ENCODE data around the gene MB21D2.

MB21D2 gene

DNA sequence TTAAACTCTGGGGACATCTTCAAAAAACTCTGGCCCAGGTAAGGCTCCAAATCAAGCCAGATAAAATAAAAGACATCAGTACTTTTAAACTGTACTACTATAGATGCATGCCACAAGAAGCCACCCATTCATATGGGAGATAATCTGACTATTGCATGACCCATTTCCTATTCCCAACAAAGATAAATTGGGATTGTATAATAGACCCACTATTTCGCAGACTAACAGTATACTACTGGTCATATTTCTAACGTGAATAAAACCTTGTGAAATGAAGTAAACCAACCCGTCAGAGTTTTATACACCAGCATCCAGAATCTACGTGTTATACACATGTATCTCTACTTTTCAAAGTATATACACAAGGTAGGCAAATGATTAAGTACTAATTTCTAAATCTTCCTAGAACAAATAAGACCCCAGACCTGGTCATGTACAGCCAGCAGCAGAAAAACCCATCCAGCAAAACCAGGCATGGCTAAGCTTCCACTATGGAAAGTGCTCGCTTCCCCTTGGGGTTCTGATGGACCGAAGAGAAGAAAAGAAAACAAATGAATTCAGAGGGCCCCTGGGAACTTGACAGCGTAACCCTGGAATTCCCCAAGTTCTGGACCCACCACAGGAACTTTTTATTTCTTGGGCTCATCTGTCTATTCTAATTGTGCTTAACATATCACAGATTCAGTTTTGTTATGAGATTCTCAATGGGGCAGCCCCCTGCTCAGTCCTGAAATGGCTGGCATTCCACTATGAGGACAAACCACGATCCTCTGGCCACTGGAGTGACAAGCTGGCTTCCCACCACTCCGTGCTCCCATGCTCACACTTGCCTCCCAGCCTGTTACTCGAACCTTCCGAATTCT is 69.1 kb downstream of the MB21D2 start:
- no peak overlapping the region for H3K4me2 ChIP-seq (ENCODE audit: low read length)
- H3K9ac ChIP-seq (ENCODE audit: low read length) = no peak overlapping the region
- TF ChIP-seq, protein P1, sequence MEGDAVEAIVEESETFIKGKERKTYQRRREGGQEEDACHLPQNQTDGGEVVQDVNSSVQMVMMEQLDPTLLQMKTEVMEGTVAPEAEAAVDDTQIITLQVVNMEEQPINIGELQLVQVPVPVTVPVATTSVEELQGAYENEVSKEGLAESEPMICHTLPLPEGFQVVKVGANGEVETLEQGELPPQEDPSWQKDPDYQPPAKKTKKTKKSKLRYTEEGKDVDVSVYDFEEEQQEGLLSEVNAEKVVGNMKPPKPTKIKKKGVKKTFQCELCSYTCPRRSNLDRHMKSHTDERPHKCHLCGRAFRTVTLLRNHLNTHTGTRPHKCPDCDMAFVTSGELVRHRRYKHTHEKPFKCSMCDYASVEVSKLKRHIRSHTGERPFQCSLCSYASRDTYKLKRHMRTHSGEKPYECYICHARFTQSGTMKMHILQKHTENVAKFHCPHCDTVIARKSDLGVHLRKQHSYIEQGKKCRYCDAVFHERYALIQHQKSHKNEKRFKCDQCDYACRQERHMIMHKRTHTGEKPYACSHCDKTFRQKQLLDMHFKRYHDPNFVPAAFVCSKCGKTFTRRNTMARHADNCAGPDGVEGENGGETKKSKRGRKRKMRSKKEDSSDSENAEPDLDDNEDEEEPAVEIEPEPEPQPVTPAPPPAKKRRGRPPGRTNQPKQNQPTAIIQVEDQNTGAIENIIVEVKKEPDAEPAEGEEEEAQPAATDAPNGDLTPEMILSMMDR (IDR thresholded peaks at IDR 0.05; ENCODE audit: low read length) = no peak
- no peak for TF ChIP-seq EZH2 (IDR thresholded peaks at IDR 0.05; ENCODE audit: borderline replicate concordance, low read length)
- H3K27ac ChIP-seq (ENCODE audit: low read depth, low read length, poor library complexity, severe bottlenecking) = no peak overlapping the region
- H3K4me1 ChIP-seq (ENCODE audit: insufficient read depth, low read length, severe bottlenecking) = no peaks in the 10 kb centered on the region
- H3K9me2 ChIP-seq (ENCODE audit: low read depth, low read length) = no peaks in the 10 kb centered on the region
- no peak overlapping the region for H2AFZ ChIP-seq (ENCODE audit: low read length)
- H3K4me3 ChIP-seq (ENCODE audit: low read depth, low read length, poor library complexity, severe bottlenecking) = no peak overlapping the region
- no peaks in the 10 kb centered on the region for H3F3A ChIP-seq (ENCODE audit: insufficient read depth, low read length)
- H3K9me3 ChIP-seq (ENCODE audit: low read length) = no peaks in the 10 kb centered on the region
- no peaks in the 10 kb centered on the region for H3K79me2 ChIP-seq (ENCODE audit: insufficient read depth, low read length)
- H3K27me3 ChIP-seq (ENCODE audit: insufficient read depth, low read length) = no peaks in the 10 kb centered on the region
- H3K36me3 ChIP-seq (ENCODE audit: insufficient read depth, low read length) = no peaks in the 10 kb centered on the region
- H4K20me1 ChIP-seq (ENCODE audit: insufficient read depth, low read length) = no peaks in the 10 kb centered on the region

DNA sequence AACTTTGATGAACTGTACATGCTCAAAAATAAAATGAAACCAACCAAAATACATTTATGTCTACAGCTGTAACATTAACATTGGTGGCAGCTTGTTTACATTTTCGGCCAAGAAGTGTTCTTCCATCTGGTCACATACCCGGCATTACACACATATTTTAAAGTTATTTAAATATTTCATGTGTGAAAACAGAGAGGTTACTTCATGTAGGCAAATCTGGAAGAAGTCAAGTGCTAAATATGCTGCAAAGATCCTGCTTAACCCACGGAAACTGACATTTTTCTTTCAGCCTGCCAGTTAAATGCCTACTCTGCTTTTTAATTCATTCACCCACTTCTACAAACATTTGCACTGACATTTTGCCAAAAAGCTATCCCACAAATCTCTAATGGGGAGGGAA is 69.7 kb downstream of the MB21D2 start:
- H2AFZ ChIP-seq (ENCODE audit: low read length) = no peak overlapping the region
- H3K27ac ChIP-seq (ENCODE audit: low read depth, low read length, poor library complexity, severe bottlenecking) = no peak overlapping the region
- no peaks in the 10 kb centered on the region for H3K79me2 ChIP-seq (ENCODE audit: insufficient read depth, low read length)
- TF ChIP-seq EZH2 (IDR thresholded peaks at IDR 0.05; ENCODE audit: borderline replicate concordance, low read length) = no peak
- TF ChIP-seq, protein P1 (IDR thresholded peaks at IDR 0.05; ENCODE audit: low read length) = no peak
- H3K9me2 ChIP-seq (ENCODE audit: low read depth, low read length) = no peaks in the 10 kb centered on the region
- H3K36me3 ChIP-seq (ENCODE audit: insufficient read depth, low read length) = no peaks in the 10 kb centered on the region
- no peak overlapping the region for H3K4me2 ChIP-seq (ENCODE audit: low read length)
- no peaks in the 10 kb centered on the region for H3K4me1 ChIP-seq (ENCODE audit: insufficient read depth, low read length, severe bottlenecking)
- no peaks in the 10 kb centered on the region for H3K9me3 ChIP-seq (ENCODE audit: low read length)
- no peaks in the 10 kb centered on the region for H4K20me1 ChIP-seq (ENCODE audit: insufficient read depth, low read length)
- H3K27me3 ChIP-seq (ENCODE audit: insufficient read depth, low read length) = no peaks in the 10 kb centered on the region
- H3K9ac ChIP-seq (ENCODE audit: low read length) = no peak overlapping the region
- no peak overlapping the region for H3K4me3 ChIP-seq (ENCODE audit: low read depth, low read length, poor library complexity, severe bottlenecking)
- H3F3A ChIP-seq (ENCODE audit: insufficient read depth, low read length) = no peaks in the 10 kb centered on the region

DNA sequence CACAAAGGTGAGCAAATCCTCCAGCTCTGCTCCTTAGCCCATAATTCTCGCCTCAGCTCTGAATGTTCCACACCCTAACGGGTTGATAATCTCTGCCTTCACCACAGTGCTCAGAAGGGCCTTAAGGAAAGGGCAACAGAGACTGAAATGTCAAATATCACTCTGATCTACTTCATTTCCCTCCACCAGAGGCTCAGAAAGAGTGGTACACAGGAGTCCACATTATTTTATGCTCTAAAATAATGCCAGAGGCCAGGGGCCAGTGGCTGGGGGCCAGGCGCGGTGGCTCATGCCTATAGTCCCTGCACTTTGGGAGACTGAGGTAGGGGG is 72.2 kb downstream of the MB21D2 start:
- no peaks in the 10 kb centered on the region for H3K9me2 ChIP-seq (ENCODE audit: low read depth, low read length)
- H3K9ac ChIP-seq (ENCODE audit: low read length) = no peak overlapping the region
- no peak overlapping the region for H3K4me3 ChIP-seq (ENCODE audit: low read depth, low read length, poor library complexity, severe bottlenecking)
- H3K9me3 ChIP-seq (ENCODE audit: low read length) = no peaks in the 10 kb centered on the region
- H4K20me1 ChIP-seq (ENCODE audit: insufficient read depth, low read length) = no peaks in the 10 kb centered on the region
- TF ChIP-seq, protein P1 (IDR thresholded peaks at IDR 0.05; ENCODE audit: low read length) = no peak
- TF ChIP-seq EZH2 (IDR thresholded peaks at IDR 0.05; ENCODE audit: borderline replicate concordance, low read length) = no peak
- no peak overlapping the region for H2AFZ ChIP-seq (ENCODE audit: low read length)
- H3K79me2 ChIP-seq (ENCODE audit: insufficient read depth, low read length) = no peaks in the 10 kb centered on the region
- H3K4me2 ChIP-seq (ENCODE audit: low read length) = no peak overlapping the region
- H3K4me1 ChIP-seq (ENCODE audit: insufficient read depth, low read length, severe bottlenecking) = no peaks in the 10 kb centered on the region
- no peaks in the 10 kb centered on the region for H3F3A ChIP-seq (ENCODE audit: insufficient read depth, low read length)
- no peaks in the 10 kb centered on the region for H3K27me3 ChIP-seq (ENCODE audit: insufficient read depth, low read length)
- H3K36me3 ChIP-seq (ENCODE audit: insufficient read depth, low read length) = no peaks in the 10 kb centered on the region
- H3K27ac ChIP-seq (ENCODE audit: low read depth, low read length, poor library complexity, severe bottlenecking) = no peak overlapping the region

Measured in OCI-LY1 (cell line).